Activated naive CD4-positive, alpha-beta T cell treated with anti-CD3 and anti-CD28 coated beads for 36 hours (primary cell): ENCODE measurements around the gene TFEB. TPM values are rescaled to one million over a fixed set of nuclear protein-coding genes. Genes with fewer than 3 reads are reported as not detected.

Experiments
- CTCF ChIA-PET: fragments of 350-600 bp; sonication (Branson Sonifier 250); formaldehyde crosslinking; loops from one replicate; lab custom pipeline; 2021; ENCODE audit warnings: antibody characterized with exemption; lab: Charles Lee
- DNase-seq: peaks from one replicate; pipeline ENCODE4 v3.0.0-alpha.2; 2020
- H3K27ac Mint-ChIP-seq: one replicate; pipeline ENCODE4 v1.8.0; 2021; ENCODE audit warnings: mild to moderate bottlenecking, mixed read lengths
- H3K27me3 Mint-ChIP-seq: one replicate; pipeline ENCODE4 v1.8.0; 2021; ENCODE audit warnings: low read depth, mixed read lengths
- H3K36me3 Mint-ChIP-seq: one replicate; pipeline ENCODE4 v1.8.0; 2021; ENCODE audit warnings: low read depth, mixed read lengths
- H3K4me1 Mint-ChIP-seq: one replicate; pipeline ENCODE4 v1.8.0; 2021; ENCODE audit warnings: low read depth, mixed read lengths
- H3K4me3 Mint-ChIP-seq: one replicate; pipeline ENCODE4 v1.8.0; 2021; ENCODE audit warnings: mild to moderate bottlenecking, moderate library complexity, mixed read lengths
- H3K9me3 Mint-ChIP-seq: one replicate; pipeline ENCODE4 v1.8.0; 2021; ENCODE audit warnings: mixed read lengths
- intact Hi-C: fragments of 100-400 bp; cut with micrococcal nuclease; formaldehyde crosslinking; loops from one replicate; pipeline ENCODE4 v1.15.1; 2023
- total RNA-seq, 2 experiments: library from RNA; stranded (reverse); gene quantifications; one replicate each; pipeline ENCODE4 v1.2.3, GENCODE V29; 2021

Gene TFEB
- total RNA-seq, 2 experiments from 2014 or later = 5.7 to 7.9 TPM

- H3K4me1 Mint-ChIP-seq = no peaks in the 10 kb centered on the region
- CTCF ChIA-PET = no interaction called here
- H3K27ac Mint-ChIP-seq = no peak overlapping the region
- no peaks in the 10 kb centered on the region for H3K27me3 Mint-ChIP-seq
- no peaks in the 10 kb centered on the region for H3K9me3 Mint-ChIP-seq
- no peak overlapping the region for H3K4me3 Mint-ChIP-seq
- intact Hi-C loops = no loop called here
- H3K36me3 Mint-ChIP-seq = no peaks in the 10 kb centered on the region
- DNase-seq = no peak
Observed at GRCh38 chr6:41697861-41698781, 37.3 kb downstream of the TFEB start.

- Mint-ChIP-seq H3K4me1 (no peaks in the 10 kb centered on the region), H3K27me3 (no peaks in the 10 kb centered on the region), H3K4me3 (no peak overlapping the region), H3K27ac (no peak overlapping the region), H3K9me3 (no peaks in the 10 kb centered on the region), H3K36me3 (no peaks in the 10 kb centered on the region)
- CTCF ChIA-PET = interaction anchor here (2.6 kb wide), 1 partner anchor 11 kb away, joined by 8 read pairs; no protein-coding TSS in a partner anchor
- intact Hi-C loops = no loop called here
- no peak for DNase-seq
Observed at GRCh38 chr6:41696788-41697187, 38.6 kb downstream of the TFEB start.

- Mint-ChIP-seq H3K27ac (no peak overlapping the region), H3K27me3 (no peaks in the 10 kb centered on the region), H3K9me3 (no peaks in the 10 kb centered on the region), H3K4me3 (no peak overlapping the region), H3K36me3 (no peaks in the 10 kb centered on the region), H3K4me1 (no peaks in the 10 kb centered on the region)
- intact Hi-C loops = no loop called here
- DNase-seq = no peak
- CTCF ChIA-PET = interaction anchor here (0.5 to 4.9 kb wide), 3 partner anchors 11 to 331 kb away, joined by 3 to 22 read pairs (median 8); no protein-coding TSS in a partner anchor
Observed at GRCh38 chr6:41695825-41696224, 39.6 kb downstream of the TFEB start.

GRCh38 chr6:41694815-41695526 is 40.4 kb downstream of the TFEB start:
- H3K4me3 Mint-ChIP-seq = no peak overlapping the region
- no peak overlapping the region for H3K27ac Mint-ChIP-seq
- intact Hi-C loops = no loop called here
- no peaks in the 10 kb centered on the region for H3K4me1 Mint-ChIP-seq
- no peaks in the 10 kb centered on the region for H3K36me3 Mint-ChIP-seq
- no peaks in the 10 kb centered on the region for H3K27me3 Mint-ChIP-seq
- no peaks in the 10 kb centered on the region for H3K9me3 Mint-ChIP-seq
- CTCF ChIA-PET = interaction anchor here (0.5 to 4.9 kb wide), 3 partner anchors 11 to 330 kb away, joined by 3 to 22 read pairs (median 8); no protein-coding TSS in a partner anchor
- no peak for DNase-seq

- H3K4me3 Mint-ChIP-seq = no peak overlapping the region
- intact Hi-C loops = no loop called here
- CTCF ChIA-PET = interaction anchor here (4.9 kb wide), 1 partner anchor 9 kb away, joined by 22 read pairs; no protein-coding TSS in a partner anchor
- H3K9me3 Mint-ChIP-seq = no peaks in the 10 kb centered on the region
- H3K4me1 Mint-ChIP-seq = no peaks in the 10 kb centered on the region
- no peak overlapping the region for H3K27ac Mint-ChIP-seq
- no peak for DNase-seq
- no peaks in the 10 kb centered on the region for H3K36me3 Mint-ChIP-seq
- H3K27me3 Mint-ChIP-seq = no peaks in the 10 kb centered on the region
Observed at GRCh38 chr6:41693281-41694240, 41.8 kb downstream of the TFEB start.

- DNase-seq = no peak
- CTCF ChIA-PET = interaction anchor here (2.2 to 4.9 kb wide), 2 partner anchors 8 to 324 kb away, joined by 6 to 22 read pairs; no protein-coding TSS in a partner anchor
- Mint-ChIP-seq H3K4me1 (no peaks in the 10 kb centered on the region), H3K27me3 (no peaks in the 10 kb centered on the region), H3K4me3 (no peak overlapping the region), H3K36me3 (no peaks in the 10 kb centered on the region), H3K27ac (no peak overlapping the region), H3K9me3 (no peaks in the 10 kb centered on the region)
- intact Hi-C loops = no loop called here
Observed at GRCh38 chr6:41692730-41693129, 42.7 kb downstream of the TFEB start.

- CTCF ChIA-PET = interaction anchor here (2.2 to 4.9 kb wide), 2 partner anchors 8 to 324 kb away, joined by 6 to 22 read pairs; no protein-coding TSS in a partner anchor
- Mint-ChIP-seq H3K4me1 (no peaks in the 10 kb centered on the region), H3K9me3 (no peaks in the 10 kb centered on the region), H3K27ac (no peak overlapping the region), H3K4me3 (no peak overlapping the region), H3K27me3 (no peaks in the 10 kb centered on the region), H3K36me3 (no peaks in the 10 kb centered on the region)
- intact Hi-C loops = no loop called here
- no peak for DNase-seq
Observed at GRCh38 chr6:41692080-41692675, 43.2 kb downstream of the TFEB start.

- no peaks in the 10 kb centered on the region for H3K36me3 Mint-ChIP-seq
- no peaks in the 10 kb centered on the region for H3K9me3 Mint-ChIP-seq
- H3K27ac Mint-ChIP-seq = no peak overlapping the region
- no peak for DNase-seq
- H3K27me3 Mint-ChIP-seq = no peaks in the 10 kb centered on the region
- CTCF ChIA-PET = interaction anchor here (2.2 to 4.9 kb wide), 2 partner anchors 7 to 323 kb away, joined by 6 to 22 read pairs; no protein-coding TSS in a partner anchor
- intact Hi-C loops = no loop called here
- H3K4me1 Mint-ChIP-seq = no peaks in the 10 kb centered on the region
- H3K4me3 Mint-ChIP-seq = no peak overlapping the region
Observed at GRCh38 chr6:41691426-41692079, 43.9 kb downstream of the TFEB start.

GRCh38 chr6:41690541-41691330 is 44.7 kb downstream of the TFEB start:
- CTCF ChIA-PET = interaction anchor here (1.0 to 2.4 kb wide), 3 partner anchors 11 to 322 kb away, joined by 6 to 12 read pairs (median 6); no protein-coding TSS in a partner anchor
- no peaks in the 10 kb centered on the region for H3K27me3 Mint-ChIP-seq
- no peak overlapping the region for H3K27ac Mint-ChIP-seq
- no peaks in the 10 kb centered on the region for H3K9me3 Mint-ChIP-seq
- DNase-seq = no peak
- H3K4me3 Mint-ChIP-seq = no peak overlapping the region
- no peaks in the 10 kb centered on the region for H3K36me3 Mint-ChIP-seq
- no peaks in the 10 kb centered on the region for H3K4me1 Mint-ChIP-seq
- intact Hi-C loops = no loop called here
